Body of pancreas (tissue), 4 donors: ENCODE results near the gene BMPR1B. TPM values are rescaled to one million over a fixed set of nuclear protein-coding genes. Genes with fewer than 3 reads are reported as not detected.

Source experiments
- ATAC-seq: fragments of 150-250 bp; one replicate; pipeline ENCODE4 v1.9.1; 2016
- DNase-seq, 4 donors: peaks; one replicate each; pipeline ENCODE4 v3.0.0-alpha.2; 2019
- H3K27ac ChIP-seq, 4 donors: fragments of 200-600 bp; sonication (generic); 1 replicate in 3 of 4; 2 replicates in 1 of 4; pipeline versions ENCODE4 v1.5.1 to v1.6.1; 2016 to 2019; ENCODE audit warnings: mild to moderate bottlenecking in 1 of 4, mixed read lengths in 1 of 4, moderate library complexity in 1 of 4
- H3K27me3 ChIP-seq, 2 donors: fragments of 200-600 bp; sonication (generic); one replicate each; pipeline ENCODE4 v1.6.0; 2016; ENCODE audit warnings: mild to moderate bottlenecking in 1 of 2
- H3K36me3 ChIP-seq, 2 donors: fragments of 200-600 bp; sonication (generic); replicated peaks in 1 of 2; 2 replicates each; pipeline ENCODE4 v1.5.1; 2016; ENCODE audit warnings: low read depth in 2 of 2; ENCODE audit not compliant: insufficient read depth in 1 of 2
- H3K4me1 ChIP-seq: fragments of 200-600 bp; sonication (generic); one replicate; pipeline ENCODE4 v1.6.0; 2016
- H3K4me3 ChIP-seq, 2 donors: fragments of 200-600 bp; sonication (generic); 1 replicate in 1 of 2; 2 replicates in 1 of 2; pipeline ENCODE4 v1.5.1; 2016 to 2019
- H3K9me3 ChIP-seq, 3 donors: fragments of 200-600 bp; sonication (generic); 1 replicate in 2 of 3; 2 replicates in 1 of 3; pipeline ENCODE4 v1.5.1; 2016
- CTCF ChIP-seq, 7 experiments: fragments of 450-650 bp in 4 of 7; fragments of 200-600 bp in 3 of 7; sonication (generic) in 3 of 7; IDR thresholded peaks; one replicate each; pipeline ENCODE4 v1.5.1; 2016 to 2019; ENCODE audit warnings: antibody characterized with exemption in 7 of 7
- POLR2A ChIP-seq, 3 donors: fragments of 450-650 bp; IDR thresholded peaks; one replicate each; pipeline ENCODE4 v1.6.1; 2016; ENCODE audit warnings: antibody characterized with exemption in 3 of 3, mild to moderate bottlenecking in 2 of 3
- WGBS, 2 donors: methylation state at CpG; one replicate each; pipeline ENCODE4 v1.1.5; 2017; 5-methylcytosine and 5-hydroxymethylcytosine counted together
- intact Hi-C: fragments of 100-400 bp; cut with DNase I; formaldehyde crosslinking; loops from one replicate; pipeline ENCODE4 v1.15.1; 2023
- total RNA-seq, 2 donors: library from RNA; depleted of rRNA; stranded (reverse); fragments of >200 nt; gene quantifications; one replicate each; pipeline ENCODE4 v1.1.0, GENCODE V29; 2016

The BMPR1B gene
- total RNA-seq, 2 donors from 2014 or later: 0.99 to 1.3 TPM

GRCh38 chr4:94932366-94932765 is 174.6 kb downstream of the BMPR1B start:
- ATAC-seq (no peak), DNase-seq (no peak)
- Histone ChIP-seq H3K36me3 (no peaks in the 10 kb centered on the region), H3K4me1 (no peaks in the 10 kb centered on the region), H3K27ac (no peak overlapping the region), H3K27me3 (no peaks in the 10 kb centered on the region), H3K9me3 (no peaks in the 10 kb centered on the region), H3K4me3 (no peak overlapping the region)
- intact Hi-C loops: no loop called here
- TF ChIP-seq CTCF (IDR thresholded peaks at IDR 0.05) (no peak), POLR2A (IDR thresholded peaks at IDR 0.05) (no peak)

DNA sequence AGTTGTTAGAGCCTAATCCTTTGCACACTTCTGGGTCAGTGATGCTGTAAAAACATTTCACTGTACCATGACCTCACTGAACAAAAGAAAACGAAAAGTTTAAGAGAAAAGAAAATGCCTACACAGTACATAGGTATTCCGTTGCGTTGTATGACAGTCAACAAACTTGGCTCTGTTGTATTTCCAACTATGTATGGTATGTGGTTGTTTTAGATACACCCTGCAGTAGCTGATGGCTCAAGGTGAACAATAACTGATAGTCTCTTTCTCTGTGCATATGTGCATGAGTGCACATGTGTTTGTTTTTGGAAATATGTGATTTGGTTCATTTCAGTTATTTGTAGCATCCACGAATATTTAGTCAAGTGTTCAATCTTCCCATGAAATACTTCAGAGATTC is 176.0 kb downstream of the BMPR1B start:
- Histone ChIP-seq H3K9me3 (no peaks in the 10 kb centered on the region), H3K4me3 (no peak overlapping the region), H3K27me3 (no peaks in the 10 kb centered on the region), H3K27ac (no peak overlapping the region), H3K36me3 (no peaks in the 10 kb centered on the region), H3K4me1 (no peaks in the 10 kb centered on the region)
- WGBS, 2 donors: 41 to 45% methylated on average over 4 of the region's 4 CpGs
- TF ChIP-seq CTCF (IDR thresholded peaks at IDR 0.05): no peak
- no peak for TF ChIP-seq POLR2A (IDR thresholded peaks at IDR 0.05)
- ATAC-seq: no peak
- intact Hi-C loops: no loop called here
- DNase-seq: no peak

- Histone ChIP-seq H3K4me3 (no peak overlapping the region), H3K9me3 (no peaks in the 10 kb centered on the region), H3K27ac (no peak overlapping the region), H3K36me3 (no peaks in the 10 kb centered on the region), H3K27me3 (no peaks in the 10 kb centered on the region), H3K4me1 (no peaks in the 10 kb centered on the region)
- TF ChIP-seq POLR2A (IDR thresholded peaks at IDR 0.05) (no peak), CTCF (IDR thresholded peaks at IDR 0.05) (no peak)
- WGBS, 2 donors: 66 to 74% methylated on average over 5 of the region's 5 CpGs
- intact Hi-C loops: no loop called here
- DNase-seq (no peak), ATAC-seq (no peak)
These were observed 176.4 kb downstream of the BMPR1B start for GRCh38 chr4:94934201-94934600.

DNA sequence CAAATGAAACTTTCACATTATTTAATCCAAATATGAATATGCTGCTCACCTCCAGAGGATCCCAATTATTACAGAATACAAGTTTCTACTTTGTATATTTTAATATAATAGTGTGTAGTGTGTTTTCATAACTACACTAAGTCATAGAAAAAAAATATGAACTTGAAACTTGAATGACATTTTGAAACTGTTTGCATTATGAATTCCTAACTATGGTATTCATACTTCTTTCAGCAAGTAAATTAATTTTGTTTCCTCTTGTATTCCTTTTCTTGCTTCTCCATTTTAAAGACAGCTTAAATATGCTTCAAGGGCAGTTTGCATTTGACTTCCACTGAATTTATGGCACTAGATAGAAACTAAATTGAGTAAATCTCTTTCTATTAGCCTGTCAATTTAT is 177.1 kb downstream of the BMPR1B start:
- ATAC-seq (no peak), DNase-seq (no peak)
- Histone ChIP-seq H3K27me3 (no peaks in the 10 kb centered on the region), H3K36me3 (no peaks in the 10 kb centered on the region), H3K4me3 (no peak overlapping the region), H3K27ac (no peak overlapping the region), H3K4me1 (no peaks in the 10 kb centered on the region), H3K9me3 (no peaks in the 10 kb centered on the region)
- intact Hi-C loops: no loop called here
- TF ChIP-seq CTCF (IDR thresholded peaks at IDR 0.05) (no peak), POLR2A (IDR thresholded peaks at IDR 0.05) (no peak)

GRCh38 chr4:94936854-94937253 is 179.1 kb downstream of the BMPR1B start:
- 64 to 66% methylated on average over 4 of the region's 4 CpGs for WGBS, 2 donors
- Histone ChIP-seq H3K4me1 (no peaks in the 10 kb centered on the region), H3K9me3 (no peaks in the 10 kb centered on the region), H3K36me3 (no peaks in the 10 kb centered on the region), H3K4me3 (no peak overlapping the region), H3K27ac (no peak overlapping the region), H3K27me3 (no peaks in the 10 kb centered on the region)
- intact Hi-C loops: no loop called here
- TF ChIP-seq CTCF (IDR thresholded peaks at IDR 0.05) (no peak), POLR2A (IDR thresholded peaks at IDR 0.05) (no peak)
- no peak for ATAC-seq
- no peak for DNase-seq
